ENCODE measurements around the gene GRK7. TPM values are rescaled to one million over a fixed set of nuclear protein-coding genes. Genes with fewer than 3 reads are reported as not detected.

GRK7 gene
- total RNA-seq, 4 donors from 2014 or later: 0.16 TPM; not detected in 3

GRCh38 chr3:141764986-141765385 is 1.8 kb downstream of the GRK7 start:
- no peaks in the 10 kb centered on the region for H3K9me3 ChIP-seq
- intact Hi-C loops (cut with DNase I; ENCODE audit: low total_unique reads): no loop called here
- no peak overlapping the region for H3K4me3 ChIP-seq

GRCh38 chr3:141767066-141767465 is 3.9 kb downstream of the GRK7 start:
- Histone ChIP-seq H3K36me3 (no peaks in the 10 kb centered on the region), H3K27ac (no peak overlapping the region), H3K27me3 (no peaks in the 10 kb centered on the region), H3K4me3 (no peak overlapping the region), H3K4me1 (no peaks in the 10 kb centered on the region), H3K9me3 (no peaks in the 10 kb centered on the region)
- 58 to 80% methylated on average over 2 of the region's 2 CpGs for WGBS, 2 donors (ENCODE audit: low coverage in 1 of 2)
- in situ Hi-C loops (cut with MboI; ENCODE audit: low pct_ligation_motif_present in 1 of 4, low pct_unique_long_range_greater_than_20kb in 1 of 4, low sequenced_read_pairs in 3 of 4) (no loop called here), intact Hi-C loops (cut with DNase I; ENCODE audit: low total_unique reads) (no loop called here)
- no peak for DNase-seq
- TF ChIP-seq POLR2AphosphoS5 (IDR thresholded peaks at IDR 0.05) (no peak), EP300 (IDR thresholded peaks at IDR 0.05; ENCODE audit: low read depth) (no peak), CTCF (IDR thresholded peaks at IDR 0.05) (no peak), POLR2A (IDR thresholded peaks at IDR 0.05) (no peak)

More at GRCh38 chr3:141764986-141765385, 1.8 kb downstream of the GRK7 start:
- Histone ChIP-seq H3K36me3 (no peaks in the 10 kb centered on the region), H3K27ac (no peak overlapping the region), H3K4me1 (no peaks in the 10 kb centered on the region), H3K27me3 (no peaks in the 10 kb centered on the region)
- in situ Hi-C loops (cut with MboI; ENCODE audit: low pct_ligation_motif_present in 1 of 4, low pct_unique_long_range_greater_than_20kb in 1 of 4, low sequenced_read_pairs in 3 of 4): no loop called here
- TF ChIP-seq CTCF (IDR thresholded peaks at IDR 0.05): no peak
- TF ChIP-seq POLR2AphosphoS5 (IDR thresholded peaks at IDR 0.05): no peak
- TF ChIP-seq EP300 (IDR thresholded peaks at IDR 0.05; ENCODE audit: low read depth): no peak
- no peak for TF ChIP-seq POLR2A (IDR thresholded peaks at IDR 0.05)
- no peak for DNase-seq
- WGBS, 2 donors (ENCODE audit: low coverage in 1 of 2): 81 to 83% methylated on average over 2 of the region's 2 CpGs

GRCh38 chr3:141769221-141769894 is 6.2 kb downstream of the GRK7 start:
- Histone ChIP-seq H3K4me1 (no peaks in the 10 kb centered on the region), H3K27ac (no peak overlapping the region), H3K36me3 (no peaks in the 10 kb centered on the region), H3K9me3 (no peaks in the 10 kb centered on the region), H3K27me3 (no peaks in the 10 kb centered on the region), H3K4me3 (no peak overlapping the region)
- TF ChIP-seq POLR2AphosphoS5 (IDR thresholded peaks at IDR 0.05) (no peak), POLR2A (IDR thresholded peaks at IDR 0.05) (no peak), EP300 (IDR thresholded peaks at IDR 0.05; ENCODE audit: low read depth) (no peak), CTCF (IDR thresholded peaks at IDR 0.05) (no peak)
- WGBS, 2 donors (ENCODE audit: low coverage in 1 of 2): 64 to 67% methylated on average over 1 to 6 of the region's 6 CpGs
- intact Hi-C loops (cut with DNase I; ENCODE audit: low total_unique reads): no loop called here
- in situ Hi-C loops (cut with MboI; ENCODE audit: low pct_ligation_motif_present in 1 of 4, low pct_unique_long_range_greater_than_20kb in 1 of 4, low sequenced_read_pairs in 3 of 4): no loop called here
- no peak for DNase-seq

- intact Hi-C loops (cut with DNase I; ENCODE audit: low total_unique reads): no loop called here
- Histone ChIP-seq H3K27me3 (no peaks in the 10 kb centered on the region), H3K9me3 (no peaks in the 10 kb centered on the region), H3K4me3 (no peak overlapping the region), H3K36me3 (no peaks in the 10 kb centered on the region), H3K4me1 (no peaks in the 10 kb centered on the region), H3K27ac (no peak overlapping the region)
- 95 to 100% methylated on average over 4 to 6 of the region's 6 CpGs for WGBS, 2 donors (ENCODE audit: low coverage in 1 of 2)
- in situ Hi-C loops (cut with MboI; ENCODE audit: low pct_ligation_motif_present in 1 of 4, low pct_unique_long_range_greater_than_20kb in 1 of 4, low sequenced_read_pairs in 3 of 4): no loop called here
- no peak for TF ChIP-seq EP300 (IDR thresholded peaks at IDR 0.05; ENCODE audit: low read depth)
- no peak for TF ChIP-seq CTCF (IDR thresholded peaks at IDR 0.05)
- TF ChIP-seq POLR2A (IDR thresholded peaks at IDR 0.05): no peak
- no peak for TF ChIP-seq POLR2AphosphoS5 (IDR thresholded peaks at IDR 0.05)
- DNase-seq: no peak
Observed at GRCh38 chr3:141773676-141774075, 10.5 kb downstream of the GRK7 start.

Measured in transverse colon (tissue), 4 donors.